OCI-LY3 (cell line): Measurements from ENCODE around the gene TENT4B.

ENCODE experiments used
- H2AFZ ChIP-seq: fragments of 200-600, 300-600 bp; shearing (Covaris generic); 2 replicates; pipeline ENCODE4 v1.6.0; 2014; ENCODE audit warnings: antibody characterized with exemption, low read depth, low read length
- H3K27ac ChIP-seq: fragments of 200-600, 300-600 bp; sonication (generic); 2 replicates; pipeline ENCODE4 v1.5.1; 2014; ENCODE audit warnings: mild to moderate bottlenecking, low read length, moderate library complexity, mixed read lengths
- H3K27me3 ChIP-seq: fragments of 200-600, 300-600 bp; sonication (generic); 2 replicates; pipeline ENCODE4 v1.6.1; 2014; ENCODE audit warnings: low read depth, low read length, mixed read lengths
- H3K36me3 ChIP-seq: fragments of 200-600, 300-600 bp; sonication (generic); replicated peaks from 2 replicates; pipeline ENCODE3; 2014; ENCODE audit warnings: low read depth, low read length, mixed read lengths
- H3K4me1 ChIP-seq: fragments of 300-600, 200-600 bp; sonication (generic); 2 replicates; pipeline ENCODE4 v1.6.1; 2014; ENCODE audit warnings: low read length, mixed read lengths
- H3K4me2 ChIP-seq: fragments of 200-600, 300-600 bp; sonication (generic); 2 replicates; pipeline ENCODE4 v1.6.1; 2014; ENCODE audit warnings: low read length, mixed read lengths
- H3K4me3 ChIP-seq: fragments of 300-600, 200-600 bp; sonication (generic); 2 replicates; pipeline ENCODE4 v1.5.1; 2014; ENCODE audit warnings: antibody characterized with exemption, mild to moderate bottlenecking, low read length, moderate library complexity
- H3K79me2 ChIP-seq: fragments of 300-600, 200-600 bp; shearing (Covaris generic); 2 replicates; pipeline ENCODE4 v1.6.1; 2014; ENCODE audit warnings: mild to moderate bottlenecking, low read length, mixed read lengths
- H3K9ac ChIP-seq: fragments of 300-600, 200-600 bp; shearing (Covaris generic); 2 replicates; pipeline ENCODE4 v1.6.0; 2014; ENCODE audit warnings: mild to moderate bottlenecking, low read length, moderate library complexity
- H3K9me3 ChIP-seq: fragments of 200-600, 300-600 bp; shearing (Covaris generic); 2 replicates; pipeline ENCODE4 v1.6.1; 2014; ENCODE audit warnings: low read length, mixed read lengths; ENCODE audit not compliant: insufficient read depth
- H4K20me1 ChIP-seq: fragments of 200-600, 300-600 bp; sonication (generic); 2 replicates; pipeline ENCODE4 v1.6.1; 2016; ENCODE audit warnings: low read length, mixed read lengths; ENCODE audit not compliant: insufficient read depth
- EZH2phosphoT487 ChIP-seq: fragments of 200-600 bp; shearing (Covaris generic); IDR thresholded peaks from 2 replicates; pipeline ENCODE4 v1.6.1; 2018; ENCODE audit warnings: antibody characterized with exemption, mixed run types, low read depth
- TF ChIP-seq, protein P1 (sequence below): fragments of 200-600, 300-600 bp; sonication (generic); IDR thresholded peaks from 2 replicates; pipeline ENCODE4 v1.5.1; 2014; ENCODE audit warnings: antibody characterized with exemption, low read length, low read depth

The TENT4B gene

DNA sequence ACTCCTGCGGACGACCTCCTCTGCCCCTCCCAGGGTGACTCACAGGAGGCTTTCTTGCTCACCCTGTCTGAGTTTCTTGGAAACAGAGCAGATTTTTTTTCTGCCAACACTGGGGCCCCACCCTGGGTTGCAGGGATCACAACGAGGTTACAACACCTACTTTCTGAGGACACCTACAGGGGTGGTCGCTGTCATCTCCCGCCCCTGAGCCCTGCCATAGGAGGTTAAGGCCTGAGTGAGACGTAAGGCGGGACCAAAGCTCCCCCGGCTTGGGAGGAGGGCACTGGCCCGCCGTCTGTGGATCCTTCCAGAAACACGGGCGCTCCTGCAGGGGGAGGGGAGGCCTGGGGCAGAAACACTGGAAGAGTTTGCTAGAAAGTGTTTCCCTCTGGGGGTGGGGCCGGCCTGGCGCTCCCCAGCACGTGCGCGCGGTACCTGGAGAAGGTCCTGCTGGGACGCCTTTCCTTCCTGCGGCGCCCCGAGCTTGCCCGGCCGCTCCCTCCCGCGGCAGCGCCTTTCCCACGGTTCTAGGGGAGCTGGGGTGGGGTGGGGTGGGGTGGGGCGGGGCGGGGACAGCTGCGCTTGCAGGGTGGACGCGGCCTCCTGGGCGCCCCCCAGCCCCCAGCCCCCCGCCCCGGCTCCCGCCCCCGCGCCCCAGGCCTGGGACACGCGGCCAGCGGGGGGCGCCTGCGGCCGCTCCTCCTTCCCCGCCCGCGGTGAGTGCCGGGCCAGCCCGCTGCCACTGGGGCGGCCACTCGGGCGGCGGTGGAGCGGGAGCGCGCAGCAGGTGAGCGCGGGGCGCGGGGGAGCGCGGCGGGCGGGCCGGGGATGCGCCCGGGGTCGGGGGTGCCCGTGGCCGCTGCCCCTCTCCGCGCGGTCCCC, 92.6 kb downstream of the TENT4B start:
- H3K4me1 ChIP-seq = peaks cover 9% of the 10 kb centered on the region; the same call in 1 of the 2 replicates
- TF ChIP-seq, protein P1, sequence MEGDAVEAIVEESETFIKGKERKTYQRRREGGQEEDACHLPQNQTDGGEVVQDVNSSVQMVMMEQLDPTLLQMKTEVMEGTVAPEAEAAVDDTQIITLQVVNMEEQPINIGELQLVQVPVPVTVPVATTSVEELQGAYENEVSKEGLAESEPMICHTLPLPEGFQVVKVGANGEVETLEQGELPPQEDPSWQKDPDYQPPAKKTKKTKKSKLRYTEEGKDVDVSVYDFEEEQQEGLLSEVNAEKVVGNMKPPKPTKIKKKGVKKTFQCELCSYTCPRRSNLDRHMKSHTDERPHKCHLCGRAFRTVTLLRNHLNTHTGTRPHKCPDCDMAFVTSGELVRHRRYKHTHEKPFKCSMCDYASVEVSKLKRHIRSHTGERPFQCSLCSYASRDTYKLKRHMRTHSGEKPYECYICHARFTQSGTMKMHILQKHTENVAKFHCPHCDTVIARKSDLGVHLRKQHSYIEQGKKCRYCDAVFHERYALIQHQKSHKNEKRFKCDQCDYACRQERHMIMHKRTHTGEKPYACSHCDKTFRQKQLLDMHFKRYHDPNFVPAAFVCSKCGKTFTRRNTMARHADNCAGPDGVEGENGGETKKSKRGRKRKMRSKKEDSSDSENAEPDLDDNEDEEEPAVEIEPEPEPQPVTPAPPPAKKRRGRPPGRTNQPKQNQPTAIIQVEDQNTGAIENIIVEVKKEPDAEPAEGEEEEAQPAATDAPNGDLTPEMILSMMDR = no peak
- TF ChIP-seq EZH2phosphoT487 = no peak

DNA sequence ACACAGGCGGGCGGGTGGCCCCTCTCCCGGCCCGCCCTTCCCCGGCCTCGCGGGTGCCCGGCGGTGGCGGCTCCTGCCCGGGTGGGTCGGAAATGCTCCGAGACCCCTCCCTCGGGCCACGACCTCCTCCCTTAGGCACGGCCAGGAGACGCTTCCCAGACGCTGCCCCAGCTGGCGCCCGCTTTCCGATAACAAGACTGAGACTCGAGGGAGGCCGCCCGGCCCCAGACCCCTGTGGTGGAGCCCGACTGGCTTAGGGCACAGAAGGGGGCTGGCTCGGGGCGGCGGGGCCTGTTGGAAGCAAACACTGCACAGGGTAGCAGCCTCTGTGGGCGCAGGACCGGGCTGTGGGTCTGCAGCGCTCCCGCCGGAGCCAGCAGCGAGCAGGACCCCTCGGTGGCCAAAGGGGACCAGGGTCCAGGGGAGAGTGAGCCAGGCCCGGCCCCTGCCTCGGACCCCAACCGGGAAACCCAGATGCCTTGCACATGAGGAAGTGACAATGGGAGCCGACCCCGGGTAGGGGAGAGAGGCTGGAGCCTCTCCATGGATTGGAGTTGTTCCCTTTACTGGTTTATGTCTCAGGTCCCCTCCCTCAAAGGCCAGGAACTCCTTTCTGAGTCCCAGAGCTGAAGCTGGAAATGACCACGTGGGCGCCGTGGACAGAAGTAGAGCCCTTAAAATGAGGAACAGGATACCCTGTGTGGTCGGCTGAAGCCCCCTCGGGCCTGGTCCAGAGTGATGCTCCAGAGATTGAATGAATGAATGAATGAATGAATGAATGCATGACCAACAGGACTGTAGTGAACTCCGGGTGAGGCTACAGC, 93.4 kb downstream of the TENT4B start:
- Histone ChIP-seq H3K4me3 (peak overlapping the region; percentile 98), H3K27ac (no peak overlapping the region), H3K9ac (peak overlapping the region; percentile 90)

More for the DNA sequence above, 92.6 kb downstream of the TENT4B start:
- Histone ChIP-seq H3K27ac (no peak overlapping the region), H3K27me3 (0 out of 2 replicates have a peak, but pooled peaks cover 7% of the 10 kb centered on the region), H4K20me1 (no peaks in the 10 kb centered on the region), H3K9me3 (no peaks in the 10 kb centered on the region), H2AFZ (peak overlapping the region; percentile 93), H3K79me2 (no peaks in the 10 kb centered on the region), H3K4me3 (peak overlapping the region; percentile 98), H3K36me3 (no peaks in the 10 kb centered on the region), H3K9ac (peak overlapping the region; percentile 90), H3K4me2 (peak overlapping the region; percentile 95)

DNA sequence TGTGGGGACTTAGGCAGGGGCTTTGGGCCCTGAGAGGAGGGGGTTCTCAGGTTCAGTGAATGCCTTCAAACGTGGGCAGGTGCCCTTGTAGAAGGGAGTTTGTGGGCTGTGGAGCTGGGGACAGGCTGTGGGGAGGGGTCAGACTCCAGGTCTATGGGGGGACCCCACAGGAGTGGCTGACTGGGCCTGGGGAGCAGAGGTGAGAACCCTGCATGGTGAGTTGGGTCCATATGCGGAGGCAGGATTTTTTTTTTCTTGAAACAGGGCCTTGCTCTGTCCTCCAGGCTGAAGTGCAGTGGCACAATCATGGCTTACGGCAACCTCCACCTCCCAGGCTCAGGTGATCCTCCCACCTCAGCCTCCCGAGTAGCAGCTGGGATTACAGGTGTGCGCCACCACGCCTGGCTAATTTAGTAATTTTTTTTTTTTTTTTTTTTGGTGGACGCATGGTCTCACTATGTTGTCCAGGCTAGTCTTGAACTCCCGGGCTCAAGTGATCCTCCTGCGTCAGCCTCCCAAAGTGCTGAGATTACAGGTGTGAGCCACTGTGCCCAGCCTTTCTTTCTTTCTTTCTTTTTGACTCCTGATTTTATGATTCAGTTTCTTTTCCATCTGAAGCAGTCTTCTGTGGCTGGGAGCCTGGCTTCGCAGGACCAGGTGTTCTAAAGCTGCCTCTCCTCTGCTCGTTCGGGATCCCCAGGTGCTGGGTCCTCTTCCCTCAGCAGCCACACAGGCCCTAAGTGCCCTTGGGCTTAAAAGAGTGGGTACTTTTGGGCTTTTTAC, 94.2 kb downstream of the TENT4B start:
- no peaks in the 10 kb centered on the region for H3K27me3 ChIP-seq
- H3K27ac ChIP-seq = no peak overlapping the region
- H3K36me3 ChIP-seq = no peaks in the 10 kb centered on the region
- 0 out of 2 replicates have a peak overlapping the region, but pooled peaks have one; percentile 95 for H2AFZ ChIP-seq
- no peaks in the 10 kb centered on the region for H3K9me3 ChIP-seq
- H3K9ac ChIP-seq = peak overlapping the region; percentile 90
- H3K4me3 ChIP-seq = peak overlapping the region; percentile 98
- no peaks in the 10 kb centered on the region for H4K20me1 ChIP-seq
- peak overlapping the region; percentile 86 for H3K4me2 ChIP-seq
- H3K79me2 ChIP-seq = no peaks in the 10 kb centered on the region
- peaks cover 14% of the 10 kb centered on the region for H3K4me1 ChIP-seq
- TF ChIP-seq, protein P1 = no peak

More for the DNA sequence above, 93.4 kb downstream of the TENT4B start:
- Histone ChIP-seq H3K79me2 (no peaks in the 10 kb centered on the region), H3K9me3 (no peaks in the 10 kb centered on the region), H4K20me1 (no peaks in the 10 kb centered on the region), H3K4me1 (peaks cover 13% of the 10 kb centered on the region), H3K36me3 (no peaks in the 10 kb centered on the region), H3K27me3 (no peaks in the 10 kb centered on the region), H3K4me2 (peak overlapping the region; percentile 86), H2AFZ (peak overlapping the region; percentile 95)
- TF ChIP-seq, protein P1 = no peak
- no peak for TF ChIP-seq EZH2phosphoT487
